HG03045 (cell line): ENCODE measurements around the gene DSG2.
A peak's percentile ranks its signal among the peaks of the same experiment; 100 is the strongest.
"Not testable (repeated sequence)": the region's sequence is repeated elsewhere in the genome, so short reads cannot be mapped to it uniquely, and the experiment has no call there.

Experiments used
- ATAC-seq: cut with Tn5 transposase; IDR thresholded peaks from one replicate; pipeline ENCODE4 v1.9.1; 2021; ENCODE audit warnings: mild to moderate bottlenecking, moderate library complexity; ENCODE audit not compliant: unreplicated experiment

The DSG2 gene

DNA sequence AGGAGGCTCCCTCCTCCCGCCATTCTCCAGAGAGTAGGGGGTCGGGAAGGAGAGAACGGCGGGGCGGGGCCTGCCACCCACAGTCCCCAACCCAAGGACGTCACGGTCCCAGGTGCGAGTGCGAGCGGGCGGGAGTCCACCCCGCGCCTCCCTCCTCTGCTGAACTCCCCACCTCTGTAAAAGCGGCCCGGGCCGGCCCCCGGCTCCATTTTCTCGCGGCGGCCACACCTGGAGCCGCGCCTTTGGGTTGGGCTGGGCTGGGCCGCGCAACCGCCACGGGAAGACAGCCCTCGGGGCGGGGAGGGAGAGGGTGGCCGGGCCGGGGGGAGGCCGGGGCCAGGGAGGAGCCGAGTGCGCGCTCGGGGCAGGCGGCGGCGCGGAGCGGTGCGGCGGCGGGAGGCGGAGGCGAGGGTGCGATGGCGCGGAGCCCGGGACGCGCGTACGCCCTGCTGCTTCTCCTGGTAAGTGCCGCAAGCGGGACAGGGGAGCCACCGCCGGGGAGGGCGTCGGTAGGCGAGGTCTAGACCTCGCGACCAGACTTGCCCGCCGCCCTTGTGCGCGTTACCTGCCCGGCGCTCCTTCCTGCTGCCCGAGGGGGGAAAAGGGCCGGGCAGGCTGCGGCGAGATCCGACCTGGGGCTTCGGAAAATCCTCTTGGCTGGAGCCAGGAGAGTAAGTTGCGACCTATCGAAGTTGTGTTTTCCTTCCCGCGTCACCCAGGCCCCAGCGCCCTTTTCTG, at the start of gene DSG2:
Gene DSG2 (plus strand): TSS at position 342 of the 738 bp plus-strand sequence. CDS start 75 bp downstream, at position 417.
- ATAC-seq: peak; percentile 60

- no peak for ATAC-seq
These were observed 47.6 kb upstream of the DSG2 start for GRCh38 chr18:31450409-31450808.

GRCh38 chr18:31451625-31452024, 46.4 kb upstream of the DSG2 start:
- ATAC-seq: no peak

DNA sequence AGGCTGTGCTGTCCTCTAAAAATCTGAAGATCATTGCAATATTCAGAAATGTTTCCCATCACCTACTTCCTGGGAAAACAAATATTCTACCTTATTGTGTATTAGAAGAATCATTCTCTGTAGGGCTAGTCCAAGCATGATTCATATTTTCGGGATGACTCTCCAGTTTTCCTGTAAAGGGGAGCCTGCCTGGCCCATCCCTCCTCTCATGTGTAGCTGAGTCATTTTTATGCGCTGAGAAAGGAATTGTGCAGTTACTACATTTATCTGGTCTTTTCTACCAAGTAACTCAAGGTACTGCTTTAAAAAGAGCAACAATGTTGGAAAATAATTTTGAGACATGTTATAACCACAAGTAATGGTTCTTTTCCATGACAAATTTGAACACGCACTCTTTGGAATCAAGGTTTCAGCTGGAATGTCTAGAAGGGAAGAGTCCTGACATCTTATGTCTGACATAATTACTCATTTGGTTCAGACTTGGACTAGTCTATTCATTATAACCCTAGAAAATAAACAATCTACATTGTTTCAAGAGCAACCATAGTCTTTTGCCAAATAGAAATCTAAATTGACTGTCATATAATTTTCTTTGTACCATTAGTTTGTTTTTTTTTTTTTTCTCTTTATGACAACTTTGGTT, 43.8 kb upstream of the DSG2 start:
- no peak for ATAC-seq

- no peak for ATAC-seq
These were observed 28.3 kb upstream of the DSG2 start for GRCh38 chr18:31469629-31470028.

DNA sequence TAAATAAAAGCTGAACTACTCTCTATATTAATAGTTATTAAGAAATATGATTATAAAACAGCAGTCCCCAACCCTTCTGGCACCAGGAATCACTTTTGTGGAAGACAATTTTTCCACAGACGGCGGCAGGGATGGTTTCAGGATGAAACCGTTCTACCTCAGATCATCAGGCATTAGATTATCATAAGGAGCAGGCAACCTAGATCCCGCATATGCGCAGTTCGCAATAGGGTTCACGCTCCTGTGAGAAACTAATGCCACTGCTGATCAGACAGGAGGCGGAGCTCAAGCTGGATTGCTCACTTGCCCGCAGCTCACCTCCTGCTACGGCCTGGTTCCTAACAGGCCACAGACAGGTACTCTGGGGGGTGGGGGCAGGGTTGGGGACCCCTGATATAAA, 19.3 kb upstream of the DSG2 start:
- no peak for ATAC-seq

DNA sequence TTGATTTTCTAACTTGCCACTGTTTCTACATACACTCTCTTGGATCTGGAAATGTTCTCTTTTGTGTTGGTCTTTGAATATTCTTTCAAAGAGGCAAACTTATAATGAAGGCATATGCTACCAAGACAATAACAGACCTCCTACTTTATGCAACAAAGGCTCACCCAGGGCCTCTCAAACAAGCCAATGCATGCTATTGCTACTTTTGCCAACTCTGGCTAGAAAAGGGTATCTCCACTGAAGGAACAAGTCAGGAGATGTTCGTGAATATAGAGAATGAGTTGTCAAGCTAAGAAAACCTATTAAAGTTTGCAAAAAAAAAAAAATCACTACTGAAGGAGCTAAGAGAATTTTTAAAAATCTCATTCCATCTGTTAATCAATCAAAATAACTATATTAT, 15.9 kb upstream of the DSG2 start:
- no peak for ATAC-seq

DNA sequence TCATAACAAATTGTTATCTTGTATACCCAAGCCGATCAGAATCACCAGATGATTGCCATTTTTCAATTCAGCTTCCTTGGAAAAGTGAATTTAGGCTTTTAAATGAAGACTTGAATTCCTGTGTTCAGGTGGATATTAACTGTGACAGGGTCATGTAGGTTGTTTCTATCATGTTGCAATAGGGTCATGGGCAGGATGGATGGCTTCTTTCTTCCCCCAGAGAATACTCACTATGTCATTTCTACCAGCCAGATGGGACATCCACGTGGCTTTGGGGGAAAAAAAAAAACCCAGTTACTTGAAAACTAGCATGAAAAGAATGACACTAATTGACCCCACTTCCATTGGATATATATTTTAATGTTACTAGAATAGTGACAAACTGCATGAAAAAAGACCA, 14.6 kb upstream of the DSG2 start:
- no peak for ATAC-seq

DNA sequence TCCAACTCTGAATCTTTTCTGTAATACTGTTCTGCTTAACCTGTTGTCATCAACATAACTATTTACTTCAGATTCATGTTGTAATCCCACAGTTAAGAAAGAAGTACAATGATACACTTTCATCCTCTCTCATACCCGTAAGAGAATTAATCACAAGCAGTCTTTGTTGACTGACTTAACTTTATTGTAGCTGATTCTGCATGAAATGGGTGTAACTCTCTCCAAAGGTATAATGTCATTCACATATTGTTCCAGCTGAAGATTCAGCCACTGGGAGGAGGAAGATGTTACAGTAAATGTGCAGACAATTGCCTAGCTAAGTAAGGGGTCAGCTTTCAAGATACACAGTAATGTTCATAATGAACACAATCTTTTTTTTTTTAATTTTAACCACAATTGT, 13.5 kb upstream of the DSG2 start:
- ATAC-seq: no peak

DNA sequence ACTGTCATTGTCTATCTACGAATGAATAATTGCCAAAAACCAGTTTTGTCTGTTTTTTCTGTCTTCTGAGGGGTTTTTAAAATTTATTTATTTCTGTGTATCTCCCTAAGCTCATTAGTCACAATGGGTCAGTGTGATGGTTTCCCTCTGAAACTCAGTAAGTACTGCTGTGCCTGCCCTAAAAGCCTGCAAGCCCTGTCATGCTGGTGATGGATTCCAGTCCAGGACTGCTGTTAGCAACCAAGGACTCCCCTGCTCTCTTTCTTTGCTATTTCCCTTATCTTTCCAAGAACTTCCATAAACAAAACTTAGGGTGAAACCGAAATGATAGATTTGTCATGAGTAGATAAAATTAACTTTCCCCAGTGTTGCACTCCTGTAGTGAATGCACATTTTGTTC, 11.8 kb upstream of the DSG2 start:
- ATAC-seq: no peak

DNA sequence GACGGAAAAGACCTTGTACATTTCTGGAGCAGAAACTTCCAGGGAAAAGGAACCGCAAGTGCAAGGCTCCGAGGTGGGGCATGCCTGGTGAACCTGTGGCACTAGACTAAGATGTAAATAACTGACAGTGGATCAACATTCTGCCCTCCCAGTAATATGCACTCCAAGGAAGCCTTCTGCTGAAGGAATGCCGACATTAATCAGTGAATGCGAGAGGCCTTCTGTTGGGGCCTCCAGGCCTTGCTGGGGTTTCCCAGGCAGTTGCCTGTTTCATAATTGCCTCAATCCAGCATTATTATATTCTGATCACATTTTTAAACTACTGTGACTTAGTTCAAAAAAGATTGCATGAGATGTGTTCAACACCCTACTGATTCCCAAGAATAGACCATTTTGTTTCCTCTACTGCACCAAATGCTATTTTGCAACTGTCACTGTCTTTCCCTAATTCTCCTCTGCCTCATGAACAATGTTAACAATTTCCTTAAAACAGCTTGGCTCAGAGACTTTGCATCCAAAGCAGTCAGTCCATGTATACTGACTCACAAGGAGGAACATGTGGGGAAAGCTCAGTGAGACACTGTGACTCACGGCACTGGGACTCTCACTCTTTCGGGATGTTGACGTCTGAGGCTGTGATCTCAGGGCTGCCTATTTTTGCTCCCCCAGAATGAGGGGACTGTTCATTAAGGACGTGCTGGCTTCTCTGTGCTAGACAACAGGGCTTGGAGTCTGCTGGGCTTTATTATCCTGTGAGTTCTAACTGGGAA, 10.5 kb upstream of the DSG2 start:
- ATAC-seq: no peak

- ATAC-seq: no peak
These were observed 8.7 kb upstream of the DSG2 start for GRCh38 chr18:31489311-31489710.

- peak; percentile 74 for ATAC-seq
These were observed 7.6 kb upstream of the DSG2 start for GRCh38 chr18:31490387-31490786.

GRCh38 chr18:31490833-31491232, 7.1 kb upstream of the DSG2 start:
- ATAC-seq: no peak

DNA sequence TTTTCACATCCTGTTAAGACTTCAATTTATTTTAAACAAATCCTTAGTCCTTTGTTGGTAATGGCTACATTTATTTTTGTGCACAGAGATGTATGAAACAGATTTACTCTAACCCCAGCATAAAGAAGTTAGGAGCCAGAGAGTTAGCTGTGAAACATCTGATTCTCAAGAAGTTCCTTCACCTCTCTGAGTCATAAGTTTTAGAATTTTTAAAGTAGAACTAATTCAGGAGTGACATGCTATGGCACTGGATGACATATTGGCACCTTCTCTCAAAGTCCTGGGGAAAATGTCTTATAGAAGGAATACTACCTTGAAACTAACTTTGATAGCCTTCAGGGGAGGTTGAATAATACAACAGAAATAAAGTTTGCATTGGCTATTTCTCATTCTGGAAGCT, 6.4 kb upstream of the DSG2 start:
- ATAC-seq: no peak

DNA sequence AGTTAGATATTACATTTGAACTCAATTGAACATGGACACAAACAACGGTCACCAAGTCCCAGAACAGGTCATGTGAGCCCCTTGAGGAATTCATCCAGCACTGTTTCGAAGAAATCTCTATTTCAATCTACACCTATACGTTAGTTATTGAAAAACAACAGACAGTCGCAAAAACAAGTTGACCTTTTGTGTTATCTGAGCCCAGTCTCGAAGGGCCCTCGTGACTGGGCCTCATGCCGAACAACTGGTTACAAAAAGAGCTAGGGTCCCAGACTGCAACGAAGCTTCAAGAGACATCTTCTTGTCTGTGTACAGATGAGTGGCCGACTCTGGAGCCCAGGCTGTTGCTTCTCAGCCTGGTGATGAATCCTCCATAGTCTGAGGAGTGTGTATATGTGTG, 5.3 kb upstream of the DSG2 start:
- ATAC-seq: no peak

DNA sequence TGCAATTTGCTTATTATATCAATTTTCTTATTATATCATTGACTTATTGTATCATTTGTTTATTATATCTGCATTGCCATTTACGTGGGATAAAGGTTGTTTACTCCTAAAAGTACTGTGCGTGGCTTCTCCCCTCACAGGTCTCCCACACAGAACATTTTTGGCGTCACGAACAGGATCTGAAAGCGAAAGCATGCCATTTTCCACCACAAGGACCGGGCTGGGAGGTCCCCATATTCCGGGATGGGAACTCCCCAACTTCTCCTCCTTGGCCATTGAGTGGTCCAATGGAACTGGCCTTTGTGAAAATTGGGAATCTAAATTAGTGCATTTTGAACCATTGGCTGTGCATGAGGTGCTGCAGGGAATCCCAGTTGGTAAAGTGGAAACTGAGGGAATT, 4.8 kb upstream of the DSG2 start:
- no peak for ATAC-seq

GRCh38 chr18:31493941-31494340, 4.0 kb upstream of the DSG2 start:
- no peak for ATAC-seq

DNA sequence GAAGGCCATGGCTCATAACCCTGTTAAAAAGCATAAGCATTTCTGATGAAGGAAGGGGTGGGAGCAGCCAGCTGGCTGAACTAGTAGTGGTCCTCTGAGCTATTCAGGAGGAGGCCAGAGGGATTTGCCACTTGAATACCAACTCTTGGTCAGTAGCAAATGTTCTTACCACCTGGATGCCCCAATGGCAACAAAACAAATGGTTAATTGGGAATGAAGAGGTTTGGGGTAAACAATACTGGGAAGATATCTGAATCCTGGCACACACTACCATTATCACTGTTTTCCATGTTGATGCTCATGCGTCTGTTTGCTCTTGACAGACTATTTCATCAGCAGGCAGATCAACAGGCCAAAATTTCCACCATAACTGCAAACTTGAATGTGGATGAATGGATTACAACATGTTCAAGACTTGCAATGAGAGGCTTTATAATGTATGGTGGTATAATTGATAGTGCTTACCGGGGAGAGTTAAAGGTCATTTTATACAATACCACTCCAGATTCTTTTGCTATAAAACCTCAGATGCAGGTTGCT, 3.2 kb upstream of the DSG2 start:
- not testable (repeated sequence) for ATAC-seq

DNA sequence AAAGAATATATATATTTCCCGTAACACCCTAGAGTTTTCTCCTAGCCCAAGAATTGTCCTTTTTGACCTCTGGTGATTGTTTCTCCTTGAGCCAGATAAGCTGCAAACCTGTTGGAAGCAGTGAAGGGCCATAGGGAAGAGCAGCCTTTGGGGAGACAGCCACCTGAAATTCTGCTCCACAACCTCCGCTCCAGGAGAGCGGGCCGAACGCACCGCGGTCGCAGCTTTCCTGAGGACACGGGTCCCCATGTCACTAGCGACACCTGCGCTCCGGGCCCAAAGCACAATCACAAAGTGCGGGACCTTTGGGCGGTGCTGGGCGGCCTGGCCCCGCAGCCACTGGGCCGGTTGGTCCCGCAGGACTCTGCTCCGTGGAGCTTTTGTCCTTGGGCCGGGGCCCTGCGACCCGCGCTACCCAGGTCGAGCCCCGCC, 557 bp upstream of the DSG2 start:
- no peak for ATAC-seq
